ENCODE data around the gene HNF4A.
A peak's percentile ranks its signal among the peaks of the same experiment; 100 is the strongest.
"Not testable (repeated sequence)": the region's sequence is repeated elsewhere in the genome, so short reads cannot be mapped to it uniquely, and the experiment has no call there.

The HNF4A gene

GRCh38 chr20:44345941-44346340 lies 9.6 kb upstream of the HNF4A start:
- not testable (repeated sequence) for DNase-seq

DNA sequence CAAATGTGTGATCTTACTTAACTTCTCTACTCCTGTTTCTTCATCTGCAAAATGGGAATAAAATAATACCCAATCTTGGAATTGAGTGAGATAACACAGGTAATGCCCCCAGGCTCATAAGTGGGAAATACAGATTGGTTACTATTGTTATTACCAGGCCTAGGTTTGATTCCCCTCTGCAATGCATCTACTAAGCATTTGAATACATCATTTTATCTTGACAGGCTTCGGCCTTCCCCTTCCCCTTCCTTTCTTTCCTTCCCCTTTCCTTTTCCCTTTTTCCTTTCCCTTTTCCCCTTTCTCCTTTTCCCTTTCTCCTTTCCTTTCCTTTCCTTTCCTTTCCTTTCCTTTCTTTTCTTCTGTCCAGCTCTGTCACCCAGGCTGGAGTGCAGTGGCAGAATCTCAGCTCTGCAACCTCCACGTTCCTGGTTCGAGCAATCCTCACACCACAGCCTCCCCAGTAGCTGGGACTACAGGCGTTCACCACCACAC lies 7.3 kb upstream of the HNF4A start:
- DNase-seq, result no peak

GRCh38 chr20:44349349-44349748 lies 6.2 kb upstream of the HNF4A start:
- DNase-seq, result no peak

DNA sequence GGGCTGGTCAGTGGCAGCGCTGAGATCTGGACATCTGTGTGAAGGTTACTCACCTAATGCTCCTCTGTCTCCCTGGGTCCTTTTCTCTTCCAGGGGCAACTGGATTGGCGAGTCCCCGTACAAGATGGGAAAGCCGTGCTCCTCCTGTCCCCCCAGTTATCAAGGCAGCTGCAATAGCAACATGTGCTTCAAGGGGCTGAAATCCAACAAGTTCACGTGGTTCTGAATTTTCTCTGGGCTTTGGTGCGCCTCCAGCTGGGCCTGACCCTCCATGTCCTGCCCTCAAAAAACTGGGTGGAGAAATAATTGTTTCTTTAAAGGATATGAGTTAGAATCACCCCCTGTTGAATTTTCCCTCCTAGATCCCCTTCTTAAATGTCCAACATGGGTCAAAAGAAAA lies 4.9 kb upstream of the HNF4A start:
- no peak for DNase-seq

- no peak for DNase-seq
These were observed 461 bp upstream of the HNF4A start for GRCh38 chr20:44354979-44355497.

GRCh38 chr20:44356353-44356723 lies 839 bp downstream of the HNF4A start:
- DNase-seq, result no peak

- no peak for DNase-seq
These were observed 1.5 kb downstream of the HNF4A start for GRCh38 chr20:44357020-44357419.

DNA sequence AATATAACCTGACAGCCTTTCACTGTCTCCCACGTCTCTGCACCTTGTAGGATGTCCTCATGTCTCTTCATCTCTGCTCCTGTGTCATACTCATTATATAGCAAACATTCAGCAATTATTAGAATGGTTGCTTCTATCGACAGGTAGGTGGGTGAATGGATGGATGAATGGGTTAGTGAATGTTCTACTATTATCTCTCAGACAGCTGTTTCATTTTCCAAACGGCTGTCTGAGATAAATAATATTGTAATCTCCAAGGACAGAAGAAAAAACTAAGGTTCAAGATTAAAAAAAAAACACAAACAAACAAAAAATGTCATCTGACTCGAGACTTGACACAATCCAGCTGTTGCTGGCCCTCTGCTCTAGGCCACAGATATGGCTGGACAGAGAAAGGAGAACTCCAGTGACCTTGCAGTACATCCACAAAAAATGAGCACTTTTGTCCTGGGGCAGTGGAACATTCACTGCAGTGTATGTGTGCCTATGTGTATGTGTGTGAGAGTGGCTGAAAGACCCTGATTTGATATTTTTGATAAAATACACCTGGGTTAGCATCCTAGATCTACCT lies 2.1 kb downstream of the HNF4A start:
- DNase-seq, result no peak

GRCh38 chr20:44358776-44359175 lies 3.3 kb downstream of the HNF4A start:
- DNase-seq, result no peak

GRCh38 chr20:44360221-44360620 lies 4.7 kb downstream of the HNF4A start:
- no peak for DNase-seq

- no peak for DNase-seq
These were observed 5.5 kb downstream of the HNF4A start for GRCh38 chr20:44361021-44361420.

GRCh38 chr20:44362466-44362940 lies 7.0 kb downstream of the HNF4A start:
- DNase-seq, result no peak

DNA sequence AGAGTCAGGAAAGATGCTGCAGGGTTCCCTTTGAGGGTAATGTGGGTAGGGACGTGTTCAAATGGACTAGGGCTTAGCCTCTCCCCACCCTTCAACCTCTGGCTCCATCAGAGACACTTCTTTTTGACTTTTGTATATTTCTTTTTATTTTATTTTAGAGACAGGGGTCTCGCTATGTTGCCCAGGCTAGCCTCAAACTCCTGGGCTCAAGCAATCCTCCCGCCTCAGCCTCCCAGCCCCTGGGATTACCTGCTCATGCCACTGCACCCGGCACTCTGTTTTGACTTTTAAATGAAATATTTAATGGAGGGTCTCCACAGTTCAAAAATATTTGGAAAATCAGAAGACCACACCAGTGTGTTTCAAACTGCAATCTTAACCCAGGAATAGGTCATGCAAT lies 8.6 kb downstream of the HNF4A start:
- DNase-seq, result no peak

DNA sequence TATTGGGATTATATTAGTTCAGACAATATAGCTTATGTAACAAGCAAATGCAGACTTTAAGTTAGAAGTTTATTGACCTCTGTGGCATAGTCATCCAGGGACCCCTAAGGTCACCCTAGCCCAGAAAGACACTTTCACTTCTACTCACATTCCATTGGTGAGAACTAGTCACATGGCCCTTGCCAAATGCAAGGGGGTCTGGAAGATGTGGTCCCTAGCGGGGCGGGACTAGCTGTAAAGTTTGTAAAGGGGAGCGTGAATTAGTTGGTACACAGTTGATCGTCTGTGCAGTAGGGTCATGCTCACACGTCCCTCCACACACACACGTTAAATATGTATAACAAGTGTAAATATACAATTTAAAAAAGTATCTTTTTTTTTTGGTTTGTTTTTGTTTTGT lies 9.3 kb downstream of the HNF4A start:
- DNase-seq, result no peak

DNA sequence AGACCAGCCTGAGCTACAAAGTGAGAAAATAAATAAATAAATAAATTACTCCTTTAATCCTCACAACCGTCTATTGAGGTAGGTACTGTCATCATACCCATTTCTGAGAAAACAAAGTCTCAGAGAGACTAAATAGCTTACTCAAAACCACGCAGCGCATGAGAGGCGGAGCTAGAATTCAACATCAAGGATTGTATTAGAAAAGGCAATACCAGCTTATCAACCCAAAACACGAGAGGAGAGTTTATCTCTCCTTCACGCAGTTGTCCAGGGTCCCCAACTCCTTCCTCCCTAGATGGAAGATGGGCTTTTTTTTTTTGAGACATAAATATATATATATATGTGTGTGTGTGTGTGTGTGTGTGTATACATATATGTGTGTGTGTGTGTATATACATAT lies 12.2 kb downstream of the HNF4A start:
- no peak for DNase-seq

DNA sequence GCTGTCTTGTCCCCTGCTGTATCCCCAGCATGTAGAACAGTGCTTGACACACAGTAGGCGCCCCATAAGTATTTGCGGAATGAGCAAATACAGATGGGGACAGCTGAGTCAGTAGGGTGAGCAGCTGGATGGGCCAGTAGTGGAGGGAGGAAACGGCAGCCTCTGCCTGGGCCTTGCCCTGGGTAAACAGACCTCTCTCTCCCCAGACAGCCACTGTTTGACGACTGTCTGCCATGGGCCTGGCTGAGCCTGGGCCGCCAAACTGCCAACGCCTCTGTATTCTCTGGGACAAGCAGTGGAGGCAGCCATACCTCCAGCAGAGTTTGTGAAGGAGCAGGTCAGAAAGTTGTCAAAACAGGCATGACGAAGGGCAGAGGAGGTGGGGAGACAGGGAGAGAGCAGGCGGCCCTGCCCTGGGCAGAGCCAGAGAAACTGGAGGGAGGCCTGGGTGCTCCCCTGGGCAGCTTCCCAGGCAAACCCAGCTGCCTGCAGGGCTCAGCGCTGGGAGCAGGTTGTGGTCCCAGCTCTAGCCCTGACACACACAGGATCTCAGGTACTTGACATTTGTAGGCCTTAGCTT lies 15.2 kb downstream of the HNF4A start:
- DNase-seq, result no peak

DNA sequence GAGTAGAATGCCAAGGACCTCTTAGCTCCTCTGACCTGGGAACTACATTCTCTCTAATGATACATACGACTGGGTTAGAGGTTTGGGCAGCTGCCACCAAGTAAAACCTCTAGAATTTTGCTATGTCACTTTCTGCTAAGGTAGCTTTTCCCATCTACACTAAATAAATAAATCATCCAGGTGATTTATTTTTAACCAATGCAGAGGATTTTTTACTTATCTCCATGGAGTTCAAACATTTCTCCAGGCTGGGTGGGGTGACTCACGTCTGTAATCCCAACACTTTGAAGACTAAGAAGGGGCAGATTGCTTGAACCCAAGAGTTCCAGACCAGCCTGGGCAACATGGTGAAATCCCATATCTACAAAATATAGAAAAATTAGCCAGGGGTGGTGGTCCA lies 27.1 kb downstream of the HNF4A start:
- DNase-seq, result no peak

DNA sequence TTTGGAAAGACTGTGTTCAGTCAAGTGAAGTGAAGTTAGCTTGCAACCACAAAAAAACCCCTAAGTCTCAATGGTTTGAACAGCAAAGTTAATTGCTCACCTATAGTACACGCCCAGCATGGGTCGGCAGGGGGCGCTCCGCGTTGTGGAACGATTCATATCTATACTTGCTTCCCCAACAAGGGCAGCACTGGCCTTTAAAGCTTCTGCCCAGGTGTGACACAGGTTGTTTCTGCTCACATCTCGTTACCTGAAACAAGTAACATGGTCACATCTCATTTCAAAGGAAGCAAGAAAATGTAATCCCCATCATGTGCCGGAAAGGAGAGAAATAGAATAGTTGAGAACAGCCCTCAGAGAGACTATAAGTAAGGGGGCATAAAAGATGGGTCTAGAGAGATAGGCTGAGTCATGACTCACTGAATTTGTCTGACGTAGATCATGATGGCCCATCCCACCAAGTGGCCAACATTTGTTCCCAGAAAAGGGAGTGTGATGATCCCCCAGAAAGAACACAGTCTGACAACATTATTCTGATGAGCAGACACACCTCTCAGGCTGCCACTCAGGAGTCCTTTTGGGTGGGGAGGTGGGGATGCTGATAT lies 29.0 kb downstream of the HNF4A start:
- DNase-seq, result peak; percentile 73

DNA sequence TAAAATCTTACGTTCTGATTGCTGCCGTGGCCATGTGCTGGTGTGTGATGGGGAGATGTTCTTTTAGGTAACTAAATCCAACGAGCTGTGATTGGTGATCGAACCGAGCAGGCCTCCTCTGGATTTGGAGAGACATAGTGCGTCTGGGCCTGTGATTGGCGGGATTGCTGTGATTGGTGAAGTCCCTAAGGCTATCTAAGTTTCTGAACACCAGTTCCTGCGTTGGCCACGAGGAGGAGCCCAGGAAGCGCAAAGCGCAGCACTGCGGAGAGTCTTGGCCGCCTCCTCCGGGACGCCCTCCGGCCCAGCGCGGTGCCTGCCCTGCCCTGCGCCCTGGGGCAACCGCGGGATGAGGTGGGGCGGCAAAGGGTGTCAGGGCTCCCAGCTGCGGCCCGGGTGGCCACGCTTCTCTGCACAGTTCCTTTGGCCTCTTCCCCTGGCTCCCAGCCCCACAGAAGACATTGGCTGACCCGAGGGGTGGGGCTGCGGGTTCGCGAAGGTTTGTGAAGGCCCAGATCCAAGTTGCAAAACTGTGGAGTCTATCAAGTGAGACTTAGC lies 33.0 kb downstream of the HNF4A start:
- DNase-seq, result peak; percentile 39

GRCh38 chr20:44389871-44390270 lies 34.4 kb downstream of the HNF4A start:
- DNase-seq, result no peak

GRCh38 chr20:44390280-44390679 lies 34.8 kb downstream of the HNF4A start:
- no peak for DNase-seq

DNA sequence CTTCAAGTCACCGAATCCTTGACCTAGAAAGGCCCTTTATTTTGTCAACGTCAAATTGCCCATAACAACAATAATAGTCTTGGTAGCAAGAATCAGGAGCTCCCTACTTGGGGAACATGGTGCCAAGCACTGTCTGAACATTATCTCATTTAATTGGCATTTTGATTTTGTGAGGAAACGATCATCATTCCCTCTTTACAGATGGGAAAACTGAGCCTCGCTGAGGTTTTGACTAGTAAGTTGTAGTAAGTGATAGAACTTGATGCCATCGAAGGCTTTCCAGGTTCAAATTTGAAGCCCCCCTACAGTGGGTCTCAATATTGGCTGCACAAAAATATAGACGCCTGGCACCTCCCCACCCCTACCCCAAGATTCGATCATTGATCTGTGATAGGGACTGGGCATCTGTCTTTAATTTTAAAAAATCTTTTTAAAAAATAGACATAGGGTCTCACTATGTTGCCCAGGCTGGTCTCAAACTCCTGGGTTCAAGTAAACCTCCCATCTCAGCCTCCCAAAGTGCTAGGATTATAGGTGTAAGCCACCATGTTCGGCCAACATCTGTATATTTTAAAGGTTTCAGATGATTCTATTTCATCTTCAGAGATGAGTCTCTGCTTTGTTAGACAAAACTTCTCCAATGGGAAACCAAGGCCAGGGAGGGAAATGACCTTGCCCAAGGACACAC lies 36.7 kb downstream of the HNF4A start:
- no peak for DNase-seq
